A549 treated with CORT108297 at 1 μM for 4 hours (cell line): ENCODE measurements around the gene CTNNA2. TPM values are rescaled to one million over a fixed set of nuclear protein-coding genes. Genes with fewer than 3 reads are reported as not detected.

Experiments used
- total RNA-seq: library from RNA; stranded (reverse); fragments of 200-300 nt; extraction: Qiagen RNA extraction; gene quantifications from 5 replicates; pipeline ENCODE4 v1.2.3, GENCODE V29; 2022

Gene CTNNA2
- total RNA-seq: 0.17 to 0.35 TPM (median 0.28 TPM) in 5 replicates

GRCh38 chr2:79512442-79513401, at the start of gene CTNNA2:
Gene CTNNA2, plus strand, starts transcription at chr2:79513051.

GRCh38 chr2:80303909-80304837, 791.3 kb downstream of the CTNNA2 start, which contains the start of gene LRRTM1:
Gene LRRTM1, minus strand, starts transcription at chr2:80304752. Its CDS starts 933 bp downstream, at chr2:80303819.

